Measurements from ENCODE around the gene ADAMTSL1.

Gene ADAMTSL1

DNA sequence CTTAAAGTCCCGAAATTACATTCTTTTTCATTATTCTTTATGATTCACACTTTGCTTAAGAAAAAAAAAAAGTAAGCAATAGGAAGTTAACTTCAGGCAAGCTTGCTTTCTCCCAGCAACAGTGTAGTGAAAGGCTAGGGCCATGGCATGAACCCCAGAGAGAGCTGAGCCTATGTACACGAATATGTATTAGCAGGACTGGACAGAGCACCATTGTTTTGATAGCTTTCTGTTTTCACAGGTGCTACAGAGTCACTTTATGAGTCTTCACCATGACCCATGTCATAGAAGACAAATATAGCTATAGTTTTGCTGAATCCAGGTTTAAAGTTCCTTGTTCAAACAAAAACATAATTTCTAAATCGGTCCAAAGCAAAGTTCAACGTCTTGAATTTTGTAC lies 199.2 kb downstream of the ADAMTSL1 start:
- no peak for DNase-seq

DNA sequence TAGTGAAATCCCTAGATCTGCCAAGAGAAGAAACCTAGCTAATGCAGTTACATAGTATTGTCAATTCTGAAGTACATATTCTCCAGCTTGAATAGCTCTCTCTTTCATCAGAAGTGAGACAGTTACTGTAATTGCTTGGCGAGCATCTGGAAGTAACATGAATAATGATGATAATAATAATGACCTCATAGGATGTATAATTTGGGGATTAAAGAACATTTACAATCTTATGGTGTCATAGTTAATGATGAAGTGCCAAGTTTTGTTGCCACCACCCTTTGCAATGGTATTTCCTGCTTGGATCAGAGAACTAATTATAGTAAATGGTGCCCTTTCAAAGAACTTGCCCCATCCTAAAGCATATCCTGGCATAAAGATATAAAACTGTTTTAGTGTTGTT lies 201.4 kb downstream of the ADAMTSL1 start:
- DNase-seq: no peak

DNA sequence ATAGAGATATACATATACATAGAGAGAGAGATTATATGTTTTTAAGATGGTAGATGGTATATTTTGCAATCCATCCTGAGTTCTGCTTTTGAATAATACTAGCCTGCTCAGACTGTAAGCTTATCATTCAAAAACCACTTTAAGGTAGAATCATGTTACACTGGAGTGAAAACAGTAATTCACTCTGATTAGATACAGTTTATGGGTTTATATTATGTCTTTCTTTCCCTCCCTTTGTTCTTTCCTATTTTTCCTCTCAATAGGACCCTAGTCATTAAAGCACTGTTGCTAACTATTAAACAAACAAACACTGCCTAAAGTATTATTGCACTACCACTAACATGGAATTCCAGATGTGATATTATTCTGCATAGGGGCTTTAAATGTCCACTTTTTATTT lies 202.0 kb downstream of the ADAMTSL1 start:
- no peak for DNase-seq

DNA sequence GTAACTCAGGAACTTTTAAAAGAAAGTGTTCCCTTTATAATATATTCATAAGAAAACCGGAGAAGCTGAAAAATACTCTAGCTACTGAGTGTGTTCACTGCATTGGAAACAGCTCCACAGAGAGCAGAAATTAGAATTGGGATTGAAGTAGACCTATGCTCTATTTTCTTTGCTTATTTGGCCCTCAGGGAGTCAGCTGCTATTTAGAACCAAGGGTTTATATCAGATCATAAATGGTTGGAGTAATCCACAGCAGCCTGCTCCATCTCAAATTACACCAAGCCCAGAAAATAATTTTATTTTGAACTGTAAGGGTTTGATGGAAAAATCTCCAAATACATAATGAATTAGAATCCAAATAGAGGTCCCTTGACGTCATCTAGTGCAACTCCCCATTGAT lies 202.6 kb downstream of the ADAMTSL1 start:
- DNase-seq: no peak

DNA sequence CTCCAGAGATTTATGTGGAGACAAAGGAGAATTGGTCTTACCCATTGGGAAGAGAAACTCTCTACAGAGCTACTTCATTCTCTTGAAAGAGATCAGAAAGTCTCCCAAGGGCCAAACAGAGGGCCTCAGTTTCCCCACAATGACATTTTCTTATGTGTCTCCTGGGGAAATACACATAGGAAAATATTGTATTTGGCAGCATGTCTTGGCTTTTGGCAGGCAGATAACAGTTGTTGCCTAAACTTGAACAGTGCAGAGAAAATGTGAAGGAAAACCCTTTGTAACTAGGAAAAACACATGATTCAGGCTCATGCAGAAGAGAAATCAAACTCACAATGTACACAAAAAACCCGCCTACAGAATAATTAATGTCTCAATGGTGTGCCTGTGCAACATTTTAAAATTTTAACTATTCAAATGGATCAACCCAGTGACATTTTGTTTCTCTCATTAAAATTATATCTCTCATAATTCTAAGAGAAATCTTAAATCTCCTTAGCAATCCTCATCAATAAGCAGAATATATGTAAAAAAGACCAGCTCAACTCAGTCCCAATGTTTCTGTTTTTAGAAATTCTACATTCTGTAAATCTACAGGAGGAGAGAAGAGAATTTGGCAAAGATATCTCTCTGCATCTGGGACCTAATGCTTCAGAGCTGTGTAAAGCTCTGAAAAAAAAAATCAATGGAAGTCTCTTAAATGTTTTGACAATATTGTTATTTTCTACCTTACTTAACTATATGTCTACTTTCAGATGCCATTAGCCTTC lies 205.1 kb downstream of the ADAMTSL1 start:
- no peak for DNase-seq

DNA sequence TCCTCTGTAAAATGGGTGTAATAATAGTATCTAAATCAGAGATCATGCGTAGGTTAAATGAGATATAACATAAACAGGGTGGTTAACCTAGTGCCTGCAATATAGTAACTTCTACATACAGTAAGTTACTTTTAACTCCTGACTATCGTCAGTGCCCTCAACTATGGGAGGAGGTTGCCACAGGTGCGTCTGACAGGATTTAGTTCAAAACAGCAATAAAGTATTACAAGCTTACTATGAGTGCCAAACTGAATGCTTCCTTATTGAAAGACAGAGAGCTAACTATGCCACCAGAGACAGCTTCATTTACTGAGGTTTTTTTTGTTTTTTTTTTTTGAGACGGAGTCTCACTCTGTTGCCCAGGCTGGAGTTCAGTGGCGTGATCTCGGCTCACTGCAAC lies 209.0 kb downstream of the ADAMTSL1 start:
- no peak for DNase-seq

DNA sequence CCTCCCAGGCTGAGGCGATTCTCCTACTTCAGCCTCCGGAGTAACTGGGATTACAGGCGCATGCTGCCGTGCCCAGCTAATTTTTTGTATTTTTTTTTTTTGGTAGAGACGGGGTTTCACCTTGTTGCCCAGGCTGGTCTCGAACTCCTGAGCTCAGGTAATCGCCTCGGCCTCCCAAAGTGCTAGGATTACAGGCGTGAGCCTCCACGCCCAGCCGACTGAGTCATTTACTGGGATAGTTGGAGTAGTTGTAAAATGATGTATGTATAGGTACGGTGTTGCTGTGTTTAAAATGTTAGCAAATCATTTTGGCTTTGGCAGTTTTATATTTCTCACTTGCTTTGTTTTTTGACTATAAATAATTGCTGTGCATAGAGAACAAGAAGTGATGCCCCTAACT lies 209.4 kb downstream of the ADAMTSL1 start:
- DNase-seq: no peak

DNA sequence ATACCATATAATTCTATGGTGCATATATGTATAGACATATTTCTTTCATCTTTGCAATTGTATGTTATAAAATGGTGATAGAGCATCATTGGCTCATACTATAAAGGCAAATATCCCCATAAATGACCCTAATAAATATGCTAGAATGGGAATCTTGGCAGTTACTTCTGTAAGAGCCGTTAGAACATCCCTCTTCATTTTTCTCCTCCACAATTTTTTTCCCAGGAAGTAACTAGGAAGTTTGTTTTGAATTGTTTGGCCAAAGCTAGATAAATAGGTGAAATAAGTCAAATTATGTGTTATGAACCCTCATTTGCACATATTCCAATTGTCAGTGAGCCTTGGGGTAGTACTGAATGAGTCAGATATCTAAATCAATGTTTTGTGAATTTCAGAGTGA lies 209.9 kb downstream of the ADAMTSL1 start:
- DNase-seq: no peak

DNA sequence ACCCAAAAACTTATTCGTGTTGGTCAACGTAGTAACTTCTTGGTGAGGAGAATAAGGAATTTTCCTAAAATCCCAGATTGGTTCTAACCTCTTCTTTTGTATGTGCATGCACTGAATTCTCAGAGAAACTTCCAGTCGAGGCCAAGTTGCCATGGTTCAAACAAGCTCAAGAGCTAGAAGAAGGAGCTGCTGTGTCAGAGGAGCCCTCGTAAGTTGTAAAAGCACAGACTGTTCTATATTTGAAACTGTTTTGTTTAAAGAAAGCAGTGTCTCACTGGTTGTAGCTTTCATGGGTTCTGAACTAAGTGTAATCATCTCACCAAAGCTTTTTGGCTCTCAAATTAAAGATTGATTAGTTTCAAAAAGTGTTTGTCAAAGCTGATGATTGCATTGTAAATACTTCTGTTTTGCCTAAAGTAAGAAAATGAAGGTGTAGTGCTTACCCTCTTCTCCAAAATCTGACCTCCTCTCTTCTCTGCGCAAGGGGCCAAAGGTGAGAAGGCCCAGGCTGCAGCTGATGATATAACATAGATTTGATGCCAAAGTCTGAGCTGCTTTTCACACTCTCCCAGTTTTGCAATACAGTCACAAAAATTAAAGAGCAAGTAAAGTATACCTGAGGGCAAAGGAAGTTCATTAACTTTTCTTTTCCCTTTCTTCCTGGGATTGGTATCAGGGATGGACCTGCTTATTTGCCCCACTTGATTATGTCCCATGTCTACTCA lies 210.8 kb downstream of the ADAMTSL1 start:
- no peak for DNase-seq

DNA sequence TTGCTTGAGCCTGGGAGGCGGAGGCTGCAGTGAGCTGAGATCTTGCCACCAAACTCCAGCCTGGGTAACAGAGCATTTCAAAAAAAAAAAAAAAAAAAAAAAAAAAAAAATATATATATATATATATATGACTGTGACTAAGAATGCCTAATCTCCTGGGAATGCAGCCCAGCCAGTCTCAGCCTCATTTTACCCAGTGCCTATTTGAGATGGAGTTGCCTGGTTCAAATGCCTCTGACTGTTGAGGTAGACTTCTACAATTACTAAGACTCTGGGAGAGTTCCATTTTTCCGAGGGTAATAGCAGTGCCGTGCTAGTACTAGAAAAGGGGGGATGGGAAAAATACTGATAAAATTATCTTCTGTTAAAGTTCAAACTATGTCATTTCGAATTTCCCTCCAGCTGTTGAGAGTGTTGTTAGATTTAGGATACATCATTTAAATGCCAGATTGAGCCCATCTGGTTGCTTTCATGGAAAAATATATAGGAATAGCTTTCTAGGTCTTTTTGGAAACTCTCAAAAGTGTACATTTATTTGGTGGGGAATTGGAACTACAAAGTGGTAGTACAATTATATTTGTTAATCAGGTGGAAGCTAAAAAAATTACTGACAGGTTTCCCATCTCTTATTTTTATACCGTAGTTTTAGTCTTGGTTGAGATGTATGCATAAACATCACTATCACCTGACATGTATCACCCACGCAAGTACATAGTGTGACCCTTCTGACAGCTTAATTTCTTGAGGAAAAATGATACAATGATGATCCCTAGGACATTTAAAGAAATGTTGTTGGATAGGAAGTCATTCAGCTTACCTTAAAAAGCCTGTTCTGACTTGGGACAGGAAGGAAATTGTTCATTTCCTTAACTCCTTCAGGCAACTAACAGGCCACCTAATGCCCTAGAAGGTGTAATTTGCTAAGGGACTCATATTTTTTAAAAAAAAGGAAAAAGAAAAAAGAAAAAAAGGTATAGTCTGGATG lies 214.9 kb downstream of the ADAMTSL1 start:
- no peak for DNase-seq

DNA sequence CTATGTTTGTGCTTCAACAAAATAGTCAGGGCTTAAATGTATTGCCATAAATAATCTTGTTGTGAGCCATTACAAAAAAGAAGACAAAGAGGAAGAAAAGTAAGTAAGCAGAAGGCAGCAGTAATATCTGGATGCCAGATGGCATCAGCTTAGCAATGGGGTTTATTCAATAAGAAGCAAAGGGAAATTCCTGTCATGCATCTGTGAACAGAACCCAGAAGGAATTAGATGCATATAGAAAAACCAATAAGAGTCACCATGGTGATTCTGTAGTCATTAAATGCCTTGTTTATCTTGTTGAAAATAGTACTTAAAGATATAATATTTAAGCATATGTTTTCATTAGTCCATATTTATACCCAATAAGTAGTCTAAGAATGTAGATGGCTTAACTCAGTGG lies 216.0 kb downstream of the ADAMTSL1 start:
- no peak for DNase-seq

DNA sequence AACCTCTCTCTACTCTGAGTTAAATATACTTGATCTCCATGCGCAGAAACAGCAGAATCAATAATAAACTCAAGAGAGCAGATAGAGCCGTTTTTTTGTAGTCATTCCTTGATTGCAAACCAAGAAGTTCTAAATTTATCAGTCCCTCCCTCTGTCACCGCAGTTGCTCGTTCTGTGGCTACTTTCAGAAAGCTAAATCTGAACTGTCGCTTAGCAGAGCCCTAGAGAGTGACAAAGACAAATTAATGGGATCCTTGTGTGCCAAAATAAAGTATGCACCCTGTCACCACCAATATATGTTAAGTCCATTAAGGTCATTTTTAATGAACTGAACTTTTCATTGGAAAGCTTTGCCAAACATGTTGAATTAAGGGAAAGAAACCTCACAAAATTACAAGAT lies 218.3 kb downstream of the ADAMTSL1 start:
- DNase-seq: no peak

DNA sequence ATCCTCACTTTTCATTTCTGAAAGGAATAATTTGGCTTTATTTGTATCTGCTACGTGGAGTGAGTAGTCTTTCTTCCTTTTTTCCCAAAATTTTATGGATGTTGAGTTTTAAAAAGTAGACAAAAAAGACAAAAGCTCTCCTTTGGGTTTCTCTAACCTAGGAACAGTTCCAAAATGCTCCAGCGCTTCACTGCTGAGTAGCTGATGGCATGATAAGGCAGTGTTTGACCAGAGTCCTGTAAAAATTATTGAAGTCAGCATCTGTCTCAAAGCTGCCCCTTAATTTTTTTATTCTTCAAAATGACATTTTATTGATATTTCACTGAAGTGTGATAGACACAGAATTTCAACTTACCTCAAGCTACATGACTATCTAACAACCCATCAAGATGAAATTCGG lies 219.0 kb downstream of the ADAMTSL1 start:
- no peak for DNase-seq

DNA sequence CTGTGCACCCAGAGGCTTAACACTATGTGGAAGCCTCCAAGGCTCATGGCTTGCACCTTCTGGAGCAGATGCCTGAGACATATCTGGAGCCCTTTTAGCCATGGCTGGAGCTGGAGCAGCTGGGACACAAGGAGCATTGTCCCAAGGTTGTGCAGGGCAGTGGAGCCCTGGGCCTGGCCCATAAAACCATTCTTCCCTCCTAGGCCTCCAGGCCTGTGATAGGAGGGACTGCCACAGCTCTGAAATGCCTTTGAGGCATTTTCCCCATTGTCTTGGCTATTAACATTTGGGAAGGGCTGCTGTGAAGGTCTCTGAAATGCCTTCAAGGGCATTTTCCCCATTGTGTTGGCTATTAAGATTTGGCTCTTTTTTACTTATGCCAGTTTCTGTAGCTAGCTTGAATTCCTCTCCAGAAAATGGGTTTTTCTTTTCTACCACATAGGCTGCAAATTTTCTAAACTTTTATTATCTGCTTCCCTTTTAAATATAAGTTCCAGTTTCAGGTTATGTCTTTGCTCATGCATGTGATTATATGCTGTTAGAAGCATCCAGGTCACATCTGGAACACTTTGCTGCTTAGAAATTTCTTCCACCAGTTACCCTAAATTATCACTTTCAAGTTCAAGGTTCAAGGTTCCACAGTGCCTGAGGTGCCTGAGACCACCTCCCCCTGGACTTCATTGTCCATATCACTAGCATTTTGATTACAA lies 221.2 kb downstream of the ADAMTSL1 start:
- no peak for DNase-seq

DNA sequence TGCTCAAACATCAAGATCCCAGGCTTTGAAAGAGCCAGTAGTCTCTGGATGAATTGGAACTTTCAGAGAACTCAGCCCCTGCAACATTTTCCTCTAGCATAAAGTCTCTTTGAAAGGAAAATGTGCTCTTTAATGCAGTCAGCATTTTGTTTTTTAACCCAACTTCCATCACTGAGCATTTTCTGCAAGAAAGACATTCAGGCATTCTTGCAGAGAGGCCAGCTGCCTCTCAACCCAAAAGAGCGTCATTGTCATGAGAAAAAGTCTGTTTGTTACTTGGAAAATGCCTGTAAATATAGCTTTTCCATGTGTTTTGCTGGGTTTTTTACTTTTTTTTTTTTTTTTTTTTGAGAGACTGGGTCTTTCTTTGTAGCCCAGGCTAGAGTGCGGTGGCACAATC lies 225.0 kb downstream of the ADAMTSL1 start:
- DNase-seq: no peak

DNA sequence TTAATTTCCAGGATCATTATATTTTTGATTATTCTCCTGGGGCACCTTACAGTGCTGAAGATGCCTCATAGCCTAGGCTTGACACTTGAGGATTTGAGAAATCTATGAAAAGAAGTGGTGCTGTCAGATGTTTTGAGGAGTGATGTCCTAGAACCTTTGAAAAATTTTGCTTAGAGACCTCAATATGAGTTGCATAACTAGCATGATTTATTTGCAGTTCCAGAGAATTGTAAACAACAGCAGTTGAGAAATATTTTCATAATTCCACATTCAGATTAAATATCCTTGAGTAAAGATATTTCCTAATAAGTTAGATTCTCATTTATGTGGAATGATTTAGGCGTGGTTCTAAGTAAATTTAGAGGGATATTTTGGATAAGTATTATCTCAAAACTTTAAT lies 225.8 kb downstream of the ADAMTSL1 start:
- no peak for DNase-seq

DNA sequence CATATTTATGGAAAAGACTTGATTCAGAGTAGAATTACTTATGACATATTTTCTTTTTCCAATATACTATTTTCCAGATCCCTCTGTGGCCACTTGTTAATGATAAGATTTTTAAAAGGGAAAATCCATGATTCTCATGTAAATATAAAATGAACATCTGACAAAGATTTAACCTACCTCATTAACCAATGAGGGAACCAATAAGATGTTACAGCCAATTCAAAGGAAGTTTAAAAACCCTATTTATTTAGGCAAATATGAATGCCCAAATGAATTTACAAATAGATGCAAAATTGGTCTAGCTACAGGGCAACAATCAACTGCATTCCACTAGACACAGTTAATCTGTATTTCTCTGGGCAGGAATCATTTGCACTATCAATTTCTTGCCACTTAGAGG lies 226.8 kb downstream of the ADAMTSL1 start:
- no peak for DNase-seq

DNA sequence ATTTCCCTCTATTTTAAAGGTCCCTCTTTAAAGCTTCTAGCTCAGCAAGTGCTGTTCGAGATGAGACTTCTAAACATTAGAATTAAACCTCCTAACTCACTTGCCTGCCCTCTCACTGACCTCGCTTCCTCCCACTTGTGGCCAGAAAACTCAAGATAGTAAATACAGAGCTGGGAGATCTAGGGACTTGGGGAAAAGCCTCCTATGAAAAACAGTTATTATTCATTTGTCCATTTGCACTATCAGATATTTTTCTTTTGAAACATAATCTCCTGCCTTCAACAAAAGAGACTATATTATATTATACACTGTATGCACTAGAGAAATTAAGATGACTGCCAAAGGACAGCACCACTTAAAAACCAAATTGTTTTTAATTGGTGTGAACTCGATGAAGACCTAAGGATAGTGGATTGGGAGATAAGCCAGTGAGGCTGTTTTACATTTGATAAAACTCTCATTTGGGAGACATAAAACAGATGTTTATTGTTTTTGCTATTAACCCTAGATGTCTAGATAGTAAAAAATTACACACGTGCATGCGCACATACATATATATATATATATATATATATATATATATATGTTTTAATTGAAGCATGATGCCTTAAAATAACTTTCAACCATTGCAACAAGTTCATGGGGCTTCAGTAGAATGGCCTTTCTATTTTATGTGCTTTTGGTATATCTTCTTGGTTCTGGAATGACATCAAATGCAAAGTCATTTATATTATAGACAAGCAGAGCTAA lies 229.4 kb downstream of the ADAMTSL1 start:
- DNase-seq: no peak

DNA sequence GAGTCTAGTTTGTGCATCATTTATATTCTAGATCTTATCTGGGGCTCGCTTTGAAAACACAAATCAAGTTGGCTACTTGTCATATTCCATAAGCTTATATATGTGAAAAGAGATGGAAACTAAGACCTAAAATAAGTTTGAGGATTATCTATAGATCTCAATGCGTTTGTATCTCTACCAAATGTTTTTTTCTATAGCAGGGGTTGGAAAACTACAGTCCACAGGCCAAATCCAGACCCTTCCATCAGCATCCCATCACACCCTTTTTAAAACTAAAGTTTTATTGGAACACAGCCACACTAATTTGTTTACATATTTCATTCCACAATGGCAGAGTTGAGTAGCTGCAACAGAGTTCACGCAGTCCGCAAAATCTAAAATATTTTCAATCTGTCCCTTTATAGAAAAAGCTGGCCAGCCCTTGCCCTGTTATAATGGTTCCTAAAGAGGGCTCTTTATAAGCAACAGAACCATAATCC lies 230.0 kb downstream of the ADAMTSL1 start:
- no peak for DNase-seq

DNA sequence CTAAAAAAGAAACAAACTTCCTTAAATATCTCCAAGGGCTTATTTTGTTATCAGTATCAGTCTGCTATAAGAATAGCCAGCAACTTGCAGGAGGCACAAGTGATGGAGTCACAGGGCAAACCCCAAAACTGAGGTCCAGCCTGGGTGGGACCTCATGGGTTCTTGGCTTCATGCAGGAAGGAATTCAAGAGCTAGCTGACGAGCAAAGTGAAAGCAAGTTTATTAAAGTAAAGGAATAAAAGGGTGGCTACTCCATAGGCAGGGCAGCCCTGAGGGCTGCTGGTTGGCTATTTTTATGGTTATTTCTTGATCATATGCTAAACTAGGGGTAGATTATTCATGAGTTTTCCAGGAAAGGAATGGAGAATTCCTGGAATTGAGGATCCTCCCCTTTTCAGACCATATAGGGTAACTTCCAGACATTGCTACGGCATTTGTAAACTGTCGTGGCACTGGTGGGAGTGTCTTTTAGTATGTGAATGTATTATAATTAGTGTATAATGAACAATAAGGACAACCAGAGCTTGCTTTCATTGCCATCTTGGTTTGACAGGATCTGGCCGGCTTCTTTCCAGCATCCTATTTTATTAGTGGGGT lies 231.9 kb downstream of the ADAMTSL1 start:
- DNase-seq: no peak

DNA sequence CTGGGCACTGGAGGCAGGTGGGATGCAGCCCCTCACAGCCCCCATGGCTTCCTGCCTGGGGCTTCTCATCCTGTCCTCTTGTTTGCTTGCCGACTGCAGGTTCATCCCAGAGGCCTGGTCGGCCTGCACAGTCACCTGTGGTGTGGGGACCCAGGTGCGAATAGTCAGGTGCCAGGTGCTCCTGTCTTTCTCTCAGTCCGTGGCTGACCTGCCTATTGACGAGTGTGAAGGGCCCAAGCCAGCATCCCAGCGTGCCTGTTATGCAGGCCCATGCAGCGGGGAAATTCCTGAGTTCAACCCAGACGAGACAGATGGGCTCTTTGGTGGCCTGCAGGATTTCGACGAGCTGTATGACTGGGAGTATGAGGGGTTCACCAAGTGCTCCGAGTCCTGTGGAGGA lies 232.7 kb downstream of the ADAMTSL1 start:
- no peak for DNase-seq
